HFF-Myc (cell line): ENCODE results near the gene FBXO28.
A peak's percentile ranks its signal among the peaks of the same experiment; 100 is the strongest.

ENCODE experiments used
- DNase-seq: peaks from one replicate; pipeline ENCODE4 v3.0.0-alpha.2; 2011; ENCODE audit warnings: low read depth; ENCODE audit errors: extremely low read depth
- H3K4me3 ChIP-seq: replicated peaks from 2 replicates; pipeline ENCODE4 v1.5.1; 2011; ENCODE audit warnings: low read depth, mild to moderate bottlenecking, control low read depth, low read length
- TF ChIP-seq, protein P1 (sequence below): IDR thresholded peaks from 2 replicates; pipeline ENCODE4 v1.5.1; 2012; ENCODE audit warnings: mild to moderate bottlenecking, low read depth, low read length, control low read depth; ENCODE audit errors: missing control alignments

FBXO28 gene, protein sequence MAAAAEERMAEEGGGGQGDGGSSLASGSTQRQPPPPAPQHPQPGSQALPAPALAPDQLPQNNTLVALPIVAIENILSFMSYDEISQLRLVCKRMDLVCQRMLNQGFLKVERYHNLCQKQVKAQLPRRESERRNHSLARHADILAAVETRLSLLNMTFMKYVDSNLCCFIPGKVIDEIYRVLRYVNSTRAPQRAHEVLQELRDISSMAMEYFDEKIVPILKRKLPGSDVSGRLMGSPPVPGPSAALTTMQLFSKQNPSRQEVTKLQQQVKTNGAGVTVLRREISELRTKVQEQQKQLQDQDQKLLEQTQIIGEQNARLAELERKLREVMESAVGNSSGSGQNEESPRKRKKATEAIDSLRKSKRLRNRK

DNA sequence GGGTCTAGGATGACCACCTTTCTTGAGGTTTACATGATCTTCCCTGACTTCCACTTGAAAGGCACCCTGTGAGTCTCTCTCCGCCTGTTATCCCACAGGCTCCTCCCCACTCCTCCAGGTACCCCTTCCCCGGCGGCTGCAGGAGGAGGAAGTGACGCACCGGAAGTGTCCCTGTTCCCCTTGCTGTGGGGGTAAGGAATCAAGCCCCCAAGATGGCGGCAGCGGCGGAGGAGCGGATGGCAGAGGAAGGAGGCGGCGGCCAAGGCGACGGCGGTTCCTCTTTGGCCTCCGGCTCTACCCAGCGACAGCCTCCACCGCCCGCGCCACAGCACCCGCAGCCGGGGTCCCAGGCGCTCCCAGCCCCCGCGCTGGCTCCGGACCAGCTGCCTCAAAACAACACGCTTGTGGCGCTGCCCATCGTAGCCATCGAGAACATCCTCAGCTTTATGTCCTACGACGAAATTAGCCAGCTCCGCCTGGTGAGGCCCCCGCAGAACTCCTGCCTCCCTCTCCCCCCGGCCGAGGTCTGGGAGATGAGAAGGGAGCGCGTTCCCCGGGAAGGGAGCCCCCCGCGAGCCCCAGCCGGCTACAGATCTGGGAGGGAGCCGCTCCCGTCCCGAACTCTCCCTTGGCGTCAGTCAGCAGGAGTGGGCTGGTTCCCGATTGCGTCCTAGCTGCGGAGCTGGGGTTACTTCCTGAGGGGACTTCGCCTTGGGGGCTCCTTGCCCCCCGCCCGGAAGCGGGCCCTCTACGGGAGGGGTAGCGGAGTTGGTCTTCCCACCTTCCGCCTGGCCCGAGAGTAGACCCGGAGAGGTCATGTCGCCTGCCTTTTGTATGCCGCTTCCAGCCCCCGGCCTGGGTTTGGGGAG is at the start of gene FBXO28:
TSS of gene FBXO28 (plus strand) at position 194 of the 869 bp plus-strand sequence. CDS start at position 213, 19 bp downstream.
- peak within 1 kb of the TSS; percentile 97 for H3K4me3 ChIP-seq
- TF ChIP-seq, protein P1, sequence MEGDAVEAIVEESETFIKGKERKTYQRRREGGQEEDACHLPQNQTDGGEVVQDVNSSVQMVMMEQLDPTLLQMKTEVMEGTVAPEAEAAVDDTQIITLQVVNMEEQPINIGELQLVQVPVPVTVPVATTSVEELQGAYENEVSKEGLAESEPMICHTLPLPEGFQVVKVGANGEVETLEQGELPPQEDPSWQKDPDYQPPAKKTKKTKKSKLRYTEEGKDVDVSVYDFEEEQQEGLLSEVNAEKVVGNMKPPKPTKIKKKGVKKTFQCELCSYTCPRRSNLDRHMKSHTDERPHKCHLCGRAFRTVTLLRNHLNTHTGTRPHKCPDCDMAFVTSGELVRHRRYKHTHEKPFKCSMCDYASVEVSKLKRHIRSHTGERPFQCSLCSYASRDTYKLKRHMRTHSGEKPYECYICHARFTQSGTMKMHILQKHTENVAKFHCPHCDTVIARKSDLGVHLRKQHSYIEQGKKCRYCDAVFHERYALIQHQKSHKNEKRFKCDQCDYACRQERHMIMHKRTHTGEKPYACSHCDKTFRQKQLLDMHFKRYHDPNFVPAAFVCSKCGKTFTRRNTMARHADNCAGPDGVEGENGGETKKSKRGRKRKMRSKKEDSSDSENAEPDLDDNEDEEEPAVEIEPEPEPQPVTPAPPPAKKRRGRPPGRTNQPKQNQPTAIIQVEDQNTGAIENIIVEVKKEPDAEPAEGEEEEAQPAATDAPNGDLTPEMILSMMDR, result no peak
- DNase-seq, result peak; percentile 85

DNA sequence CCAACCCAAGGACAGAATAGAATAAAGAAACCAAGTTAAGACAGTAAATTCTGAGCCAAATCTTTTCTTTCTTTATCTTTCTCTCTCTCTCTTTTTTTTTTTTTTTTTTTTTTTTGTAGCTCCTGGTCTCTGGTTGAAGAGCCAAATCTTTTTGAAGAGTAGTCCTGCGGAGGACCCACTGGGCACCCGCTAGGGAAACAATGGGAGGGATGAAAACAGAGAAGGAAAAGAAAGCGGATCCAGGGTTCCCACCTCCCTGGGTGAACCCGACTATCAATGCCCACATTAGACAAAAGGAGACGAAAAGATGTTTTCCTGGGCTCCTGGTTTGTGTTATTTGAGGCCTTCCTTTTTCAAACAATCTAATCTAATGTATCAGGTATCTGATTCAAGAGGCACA is 49.8 kb upstream of the FBXO28 start:
- H3K4me3 ChIP-seq, result no peak overlapping the region
- TF ChIP-seq, protein P1, result no peak
- DNase-seq, result no peak

DNA sequence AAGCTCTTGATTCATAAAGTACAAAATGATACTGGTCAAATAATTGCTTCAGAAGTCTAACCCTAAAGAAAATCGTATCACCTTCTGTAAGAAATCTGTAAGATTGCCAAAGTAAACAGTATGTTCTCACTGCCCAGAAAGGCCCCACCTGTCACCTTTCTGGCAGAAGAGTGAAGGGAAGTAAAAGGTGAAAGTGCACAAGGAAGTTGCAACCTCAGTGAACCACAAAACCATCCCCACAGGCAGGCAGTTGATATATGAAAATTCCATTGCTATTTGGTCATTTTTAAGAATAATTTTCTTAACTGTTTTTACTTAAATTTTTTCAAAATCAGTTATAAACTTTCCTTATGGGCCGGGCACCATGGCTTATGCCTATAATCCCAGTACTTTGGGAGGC is 48.5 kb upstream of the FBXO28 start:
- TF ChIP-seq, protein P1, result no peak
- H3K4me3 ChIP-seq, result no peak overlapping the region
- DNase-seq, result no peak

DNA sequence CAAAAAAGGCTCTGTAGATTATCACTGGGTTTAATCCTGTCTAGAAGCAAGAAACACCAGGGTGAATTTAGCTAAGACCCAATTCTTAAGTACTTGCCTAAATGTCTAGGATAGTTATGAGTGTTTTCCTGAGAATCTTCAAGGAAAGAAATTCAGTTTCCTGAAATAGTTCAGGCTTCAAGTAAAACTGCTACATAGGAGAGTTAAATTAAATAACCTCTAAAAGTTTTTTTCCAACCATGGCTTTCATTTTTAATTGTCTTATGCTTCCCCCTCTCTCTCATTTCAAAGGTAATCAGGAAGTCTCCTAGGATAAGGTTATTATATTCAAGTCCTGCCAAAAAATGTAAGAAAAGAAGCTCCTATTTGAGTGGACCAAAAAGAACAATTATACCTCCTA is 46.7 kb upstream of the FBXO28 start:
- TF ChIP-seq, protein P1, result no peak
- no peak for DNase-seq
- H3K4me3 ChIP-seq, result no peak overlapping the region

DNA sequence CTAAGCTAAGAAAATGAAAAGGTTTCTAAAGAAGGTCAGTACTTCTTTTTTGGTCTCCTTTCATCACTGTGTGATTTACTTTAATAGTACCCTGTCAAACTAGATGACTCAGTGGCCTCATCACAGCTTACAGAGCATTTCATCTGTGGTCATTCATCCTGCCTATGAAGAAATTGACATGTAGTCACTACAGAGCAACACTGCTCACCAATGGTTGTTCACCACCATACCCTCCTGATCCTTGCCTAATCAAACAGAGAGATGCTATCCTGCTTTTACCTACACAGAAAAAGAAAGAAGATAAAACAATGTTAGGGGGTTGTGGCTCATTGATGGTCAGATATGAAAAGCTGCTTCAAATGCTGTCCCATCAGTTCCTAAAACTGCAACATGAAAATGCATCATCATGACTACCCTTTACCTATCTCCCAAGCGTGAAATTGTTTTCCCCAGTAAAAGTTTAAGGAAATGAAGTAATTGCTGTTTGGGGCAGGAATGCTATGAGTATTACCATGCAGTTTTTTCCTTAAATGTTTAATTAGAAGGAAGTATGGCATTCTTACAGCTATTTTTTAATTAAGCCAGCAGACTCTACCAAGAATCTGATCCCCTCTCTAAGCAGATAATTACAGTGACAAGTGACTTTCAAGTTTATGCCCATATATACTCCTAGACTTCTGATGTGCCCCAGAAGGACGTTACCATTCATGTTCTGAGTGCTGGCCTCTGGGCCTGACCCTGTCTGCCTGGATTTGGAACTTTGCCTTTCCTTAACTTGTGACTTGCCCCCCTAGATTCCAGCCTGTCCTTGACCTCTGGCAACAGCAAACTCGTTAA is 46.1 kb upstream of the FBXO28 start:
- DNase-seq, result no peak
- H3K4me3 ChIP-seq, result no peak overlapping the region
- TF ChIP-seq, protein P1, result no peak

DNA sequence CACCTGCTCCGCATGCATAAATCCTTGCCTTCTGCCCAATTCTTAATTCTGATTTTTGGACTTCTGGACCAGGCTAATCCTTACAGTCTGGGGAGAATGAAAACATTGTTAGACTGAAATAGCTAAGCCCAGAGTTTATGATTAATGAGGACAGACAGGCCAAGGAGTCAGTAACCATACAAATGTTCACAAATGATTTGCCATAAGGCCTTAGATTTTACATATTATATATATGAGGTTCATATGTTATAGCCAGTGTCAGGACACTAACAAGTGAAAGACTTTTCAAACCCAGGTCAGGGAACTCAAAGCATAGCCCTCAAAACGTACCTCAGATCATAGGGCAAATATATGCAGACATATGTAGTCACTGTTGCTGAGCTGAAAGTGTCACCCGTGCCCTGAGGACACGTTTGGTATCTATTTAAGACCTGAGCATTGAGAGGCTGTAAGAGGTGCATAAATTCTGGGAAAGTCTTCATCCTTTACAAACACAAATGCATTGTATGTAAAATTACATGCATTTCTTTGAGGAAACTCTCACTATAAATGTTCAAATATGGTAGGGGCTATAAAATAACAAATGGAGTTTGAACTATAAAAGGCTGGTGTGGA is 45.3 kb upstream of the FBXO28 start:
- TF ChIP-seq, protein P1, result no peak
- DNase-seq, result no peak
- no peak overlapping the region for H3K4me3 ChIP-seq
